GM12872 (cell line): ENCODE measurements around the gene VMO1.

Experiments
- CTCF ChIP-seq: IDR thresholded peaks from 3 replicates; pipeline ENCODE4 v1.5.1; 2011; ENCODE audit warnings: low read depth, mild to moderate bottlenecking, low read length, moderate library complexity; ENCODE audit not compliant: insufficient read depth

The VMO1 gene

GRCh38 chr17:4742133-4742532 lies 44.0 kb downstream of the VMO1 start:
- TF ChIP-seq CTCF: no peak

- TF ChIP-seq CTCF: no peak
These were observed 44.6 kb downstream of the VMO1 start for GRCh38 chr17:4741544-4741943.

- TF ChIP-seq CTCF: no peak
These were observed 45.6 kb downstream of the VMO1 start for GRCh38 chr17:4740584-4740983.

GRCh38 chr17:4740025-4740351 lies 46.2 kb downstream of the VMO1 start:
- TF ChIP-seq CTCF: no peak

GRCh38 chr17:4739122-4740024 lies 46.8 kb downstream of the VMO1 start, which contains the start of the genes CXCL16 and ZMYND15:
Gene CXCL16 (minus strand): TSS chr17:4739928. CDS start chr17:4739339, 589 bp downstream.
Gene ZMYND15 (plus strand): TSS chr17:4739833. CDS start chr17:4740549, 716 bp downstream.
- TF ChIP-seq CTCF: no peak

- TF ChIP-seq CTCF: no peak
These were observed 47.7 kb downstream of the VMO1 start for GRCh38 chr17:4738136-4739121.
